Spinal cord (tissue), 10 donors: Measurements from ENCODE around the gene ENO1. TPM values are rescaled to one million over a fixed set of nuclear protein-coding genes. Genes with fewer than 3 reads are reported as not detected.

Experiments used
- DNase-seq, 6 donors: peaks; one replicate each; pipeline versions ENCODE4 v3.0.0 to v3.0.0-alpha.2; 2013 to 2015; ENCODE audit warnings: low spot score in 6 of 6, low read depth in 4 of 6
- H3K27ac ChIP-seq: one replicate; pipeline ENCODE4 v1.5.1; 2013; ENCODE audit warnings: low read depth, low read length, control low read depth
- H3K27me3 ChIP-seq: one replicate; pipeline ENCODE4 v1.6.1; 2013; ENCODE audit warnings: low read length; ENCODE audit not compliant: control insufficient read depth, insufficient read depth
- H3K36me3 ChIP-seq: one replicate; pipeline ENCODE4 v1.6.1; 2013; ENCODE audit warnings: low read length; ENCODE audit not compliant: control insufficient read depth, insufficient read depth
- H3K4me1 ChIP-seq: one replicate; pipeline ENCODE4 v1.6.1; 2013; ENCODE audit warnings: low read length; ENCODE audit not compliant: control insufficient read depth, insufficient read depth
- H3K4me3 ChIP-seq: one replicate; pipeline ENCODE4 v1.5.1; 2013; ENCODE audit warnings: low read depth, low read length, control low read depth
- H3K9me3 ChIP-seq: one replicate; pipeline ENCODE4 v1.6.1; 2013; ENCODE audit warnings: low read length; ENCODE audit not compliant: control insufficient read depth, insufficient read depth
- WGBS: methylation state at CpG from one replicate; pipeline ENCODE4 v1.1.5; 2013; ENCODE audit warnings: missing lambda C conversion rate; ENCODE audit not compliant: insufficient coverage; 5-methylcytosine and 5-hydroxymethylcytosine counted together
- polyA plus RNA-seq, 2 donors: library from polyadenylated mRNA; unstranded; fragments of 120-200 nt; gene quantifications; one replicate each; pipeline ENCODE4 v1.2.1, GENCODE V29; 2013; ENCODE audit not compliant: insufficient read length in 2 of 2
- total RNA-seq, 2 donors: library from RNA; depleted of rRNA in 1 of 2; stranded (reverse); fragments of 120-200 nt in 1 of 2; fragments of >200 nt in 1 of 2; gene quantifications; one replicate each; pipeline versions ENCODE4 v1.2.3 to v1.2.4, GENCODE V29; 2013 to 2014
- donor health status: healthy.

ENO1 gene
- total and polyA plus RNA-seq, 4 donors = 389 to 703 (median 545) TPM

DNA sequence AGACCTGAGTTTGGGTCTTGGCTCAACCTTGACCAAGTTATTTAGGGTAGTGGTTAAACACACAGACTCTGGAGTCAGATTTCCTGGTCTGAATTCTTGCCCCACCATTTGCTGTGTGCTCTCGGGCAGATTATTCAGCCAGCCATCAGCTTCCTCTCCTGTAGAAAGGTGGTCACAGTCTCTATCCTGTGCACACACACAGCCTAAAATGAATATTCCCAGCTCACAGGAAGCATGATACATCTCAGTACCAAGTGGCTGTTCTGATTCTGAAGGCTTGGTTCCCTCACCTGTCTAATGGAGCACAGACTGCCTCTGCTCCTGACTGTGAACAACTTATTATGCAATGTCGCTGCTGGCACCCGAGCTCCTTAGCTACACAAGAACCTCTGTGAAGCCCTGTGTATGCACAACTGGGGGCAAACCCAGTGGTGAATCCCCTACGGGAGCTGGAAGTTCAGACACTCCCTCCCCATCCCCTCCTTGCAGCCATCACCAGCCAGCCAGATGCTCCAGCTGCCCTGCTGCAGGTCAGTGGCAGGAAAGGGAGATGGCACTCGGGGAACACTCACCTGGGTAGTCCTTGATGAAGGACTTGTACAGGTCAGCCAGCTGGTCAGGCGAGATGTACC is 13.7 kb downstream of the ENO1 start:
- 98% methylated on average over 6 of the region's 6 CpGs for WGBS
- Histone ChIP-seq H3K27ac (no peak overlapping the region), H3K9me3 (no peaks in the 10 kb centered on the region), H3K36me3 (peaks cover 78% of the 10 kb centered on the region), H3K4me1 (no peaks in the 10 kb centered on the region), H3K27me3 (no peaks in the 10 kb centered on the region), H3K4me3 (no peak overlapping the region)
- no peak for DNase-seq

DNA sequence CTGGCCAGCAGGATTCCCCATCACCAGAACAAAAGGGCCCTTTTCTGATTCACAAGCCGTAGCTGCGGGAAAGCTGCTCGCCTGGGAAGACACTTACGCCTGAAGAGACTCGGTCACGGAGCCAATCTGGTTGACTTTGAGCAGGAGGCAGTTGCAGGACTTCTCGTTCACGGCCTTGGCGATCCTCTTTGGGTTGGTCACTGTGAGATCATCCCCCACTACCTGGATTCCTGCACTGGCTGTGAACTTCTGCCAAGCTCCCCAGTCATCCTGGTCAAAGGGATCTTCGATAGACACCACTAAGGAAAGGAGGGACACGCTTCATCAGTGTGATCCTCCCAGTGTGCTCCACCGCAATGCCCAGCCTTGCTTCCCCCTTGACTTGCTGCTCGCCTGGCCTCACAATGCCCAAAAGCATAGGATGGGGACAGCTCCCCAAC is 14.7 kb downstream of the ENO1 start:
- 69% methylated on average over 13 of the region's 13 CpGs for WGBS
- Histone ChIP-seq H3K4me1 (no peaks in the 10 kb centered on the region), H3K27ac (no peak overlapping the region), H3K36me3 (peaks cover 79% of the 10 kb centered on the region), H3K9me3 (no peaks in the 10 kb centered on the region), H3K27me3 (no peaks in the 10 kb centered on the region), H3K4me3 (no peak overlapping the region)
- DNase-seq = no peak

DNA sequence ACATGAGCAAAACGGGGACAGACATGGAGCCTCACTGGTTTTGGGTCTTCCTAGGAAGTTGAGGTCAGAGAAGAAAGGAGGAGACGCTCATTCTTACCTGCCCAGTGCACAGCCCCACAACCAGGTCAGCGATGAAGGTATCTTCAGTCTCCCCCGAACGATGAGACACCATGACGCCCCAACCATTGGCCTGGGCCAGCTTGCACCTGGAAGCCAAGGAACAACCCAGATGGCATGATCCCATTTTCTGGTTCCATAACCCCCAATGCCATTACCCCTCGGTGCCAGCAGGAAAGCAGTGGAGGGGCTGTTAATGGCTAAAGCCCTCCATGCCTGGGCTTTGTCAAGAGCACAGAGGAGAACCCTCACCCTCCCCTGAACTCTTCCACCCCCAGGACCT is 15.3 kb downstream of the ENO1 start:
- Histone ChIP-seq H3K27me3 (no peaks in the 10 kb centered on the region), H3K36me3 (peaks cover 79% of the 10 kb centered on the region), H3K4me1 (peaks cover 1% of the 10 kb centered on the region), H3K27ac (no peak overlapping the region), H3K4me3 (no peak overlapping the region), H3K9me3 (no peaks in the 10 kb centered on the region)
- WGBS = 97% methylated on average over 4 of the region's 7 CpGs
- DNase-seq = no peak

DNA sequence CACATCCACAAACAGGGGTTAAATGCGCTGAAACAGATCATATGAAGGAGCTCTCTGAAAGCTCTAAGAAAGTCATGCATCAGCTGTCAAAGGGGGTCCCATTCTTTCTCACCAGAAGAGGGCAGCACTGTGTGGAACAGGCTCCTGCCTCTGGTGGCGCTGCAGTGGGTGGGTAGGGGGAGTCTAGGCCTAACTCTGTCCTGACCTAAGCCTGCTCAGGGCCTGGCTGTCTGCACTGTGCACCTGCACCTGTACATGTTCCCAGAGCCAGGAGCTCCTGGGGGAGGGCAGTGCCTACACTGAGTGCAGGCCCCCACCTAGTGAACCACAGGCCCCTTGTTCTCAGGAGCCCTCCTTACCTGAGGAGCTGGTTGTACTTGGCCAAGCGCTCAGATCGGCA is 16.0 kb downstream of the ENO1 start:
- Histone ChIP-seq H3K27ac (no peak overlapping the region), H3K4me3 (no peak overlapping the region), H3K27me3 (no peaks in the 10 kb centered on the region), H3K9me3 (no peaks in the 10 kb centered on the region), H3K36me3 (peaks cover 85% of the 10 kb centered on the region), H3K4me1 (peaks cover 3% of the 10 kb centered on the region)
- DNase-seq = no peak
- WGBS = 85% methylated on average over 4 of the region's 4 CpGs

DNA sequence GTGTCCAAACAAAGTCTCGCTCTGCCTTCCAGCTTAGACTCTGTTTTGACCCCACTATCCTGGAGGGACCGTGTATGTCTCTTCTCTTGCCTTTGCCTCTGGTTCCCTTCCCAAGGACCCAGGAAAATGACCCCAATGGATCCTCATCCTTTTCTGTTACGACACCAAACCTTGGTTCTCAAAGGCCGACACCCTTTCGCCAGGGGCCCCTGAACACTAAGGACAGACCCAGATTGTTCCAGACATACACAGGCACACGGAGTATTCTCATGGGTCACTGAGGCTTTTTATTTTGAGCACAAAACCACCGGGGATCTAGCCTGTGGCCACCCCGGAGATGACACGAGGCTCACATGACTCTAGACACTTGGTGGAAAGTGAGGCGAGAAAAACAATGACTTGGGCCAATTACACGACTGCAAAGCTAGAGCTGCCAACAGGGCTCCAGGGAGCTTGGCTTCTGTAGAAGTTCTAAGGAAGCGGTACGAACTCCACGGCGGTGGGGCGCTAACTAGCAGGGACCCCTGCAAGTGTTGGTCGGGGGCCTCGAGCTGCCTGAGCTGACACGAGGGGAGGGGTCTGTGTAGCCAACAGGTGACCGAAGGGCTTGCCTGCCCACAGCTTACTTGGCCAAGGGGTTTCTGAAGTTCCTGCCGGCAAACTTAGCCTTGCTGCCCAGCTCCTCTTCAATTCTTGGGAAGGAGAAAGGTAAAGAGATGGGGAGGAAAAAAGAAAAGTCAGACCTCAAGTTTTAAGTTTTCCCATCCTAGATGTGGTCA is 17.6 kb downstream of the ENO1 start:
- no peak for DNase-seq
- peaks cover 77% of the 10 kb centered on the region for H3K36me3 ChIP-seq
- H3K9me3 ChIP-seq = no peaks in the 10 kb centered on the region
- H3K4me3 ChIP-seq = no peak overlapping the region
- no peaks in the 10 kb centered on the region for H3K27me3 ChIP-seq
- H3K27ac ChIP-seq = no peak overlapping the region
- peaks cover 3% of the 10 kb centered on the region for H3K4me1 ChIP-seq
- 85% methylated on average over 20 of the region's 21 CpGs for WGBS

DNA sequence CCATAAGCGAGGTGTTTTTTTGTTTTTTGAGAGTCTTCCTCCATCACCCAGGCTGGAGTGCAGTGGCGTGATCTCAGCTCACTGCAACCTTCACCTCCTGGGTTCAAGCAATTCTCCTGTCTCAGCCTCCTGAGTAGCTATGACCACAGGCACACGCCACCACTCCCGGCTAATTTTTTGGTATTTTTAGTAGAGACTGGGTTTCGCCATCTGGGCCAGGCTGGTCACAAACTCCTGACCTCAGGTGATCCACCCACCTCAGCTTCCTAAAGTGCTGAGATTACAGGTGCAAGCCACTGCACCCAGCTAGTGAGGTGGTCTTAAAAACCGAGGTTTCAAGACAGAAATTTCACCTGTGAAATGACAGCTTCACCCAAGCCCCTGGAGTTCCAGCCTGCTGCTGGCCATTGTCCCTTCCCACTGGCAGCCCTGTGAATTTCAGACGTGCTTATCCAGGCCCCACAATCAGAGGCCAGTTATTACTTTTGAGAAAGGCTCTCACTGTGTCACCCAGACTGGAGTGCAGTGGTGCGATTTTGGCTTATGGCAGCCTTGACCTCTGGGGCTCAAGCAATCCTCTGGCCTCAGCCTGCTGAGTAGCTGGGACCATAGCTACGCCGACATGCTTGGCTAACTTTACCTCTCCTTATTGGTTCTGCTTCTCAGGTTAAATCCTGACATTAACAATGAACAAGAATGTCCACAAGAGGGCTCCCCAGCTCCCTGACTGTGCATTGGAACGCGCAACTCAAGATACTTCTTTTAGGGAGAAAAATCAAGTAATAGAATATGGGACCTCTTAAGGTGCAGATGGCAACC is 19.4 kb downstream of the ENO1 start:
- Histone ChIP-seq H3K4me3 (no peak overlapping the region), H3K4me1 (peaks cover 3% of the 10 kb centered on the region), H3K36me3 (peaks cover 59% of the 10 kb centered on the region), H3K9me3 (no peaks in the 10 kb centered on the region), H3K27ac (no peak overlapping the region), H3K27me3 (no peaks in the 10 kb centered on the region)
- peak in 3 of 6 donors; percentile 49 to 88 (median 77) for DNase-seq
- WGBS = 78% methylated on average over 8 of the region's 12 CpGs

DNA sequence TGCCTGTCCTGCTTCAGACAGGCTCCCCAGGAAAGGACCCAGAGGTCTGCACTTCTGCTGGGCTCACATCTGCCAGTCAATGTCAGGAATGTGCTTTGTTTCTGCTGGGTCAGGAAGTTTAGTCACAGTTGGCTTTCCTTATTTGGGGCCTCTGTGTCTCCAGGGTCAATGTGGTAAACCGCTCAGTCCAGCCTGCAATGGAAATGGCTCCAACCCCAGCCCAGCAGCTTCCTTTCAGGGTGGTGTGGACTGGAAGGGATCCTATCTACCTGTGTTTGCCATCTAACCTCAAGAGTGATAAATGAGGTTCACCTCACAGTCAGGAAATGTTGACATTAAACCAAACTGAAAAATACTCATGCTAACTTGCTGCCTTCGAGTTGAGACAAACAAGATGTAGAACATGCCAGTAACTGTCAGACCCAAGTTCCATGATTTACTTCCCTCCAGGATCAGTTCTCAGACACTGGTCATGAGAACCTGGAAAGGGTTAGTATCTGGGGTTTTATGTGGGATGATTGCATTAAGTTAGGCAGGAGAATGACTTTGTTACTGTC is 20.3 kb downstream of the ENO1 start:
- Histone ChIP-seq H3K27me3 (no peaks in the 10 kb centered on the region), H3K4me3 (no peak overlapping the region), H3K27ac (peak overlapping the region; percentile 25), H3K9me3 (no peaks in the 10 kb centered on the region), H3K36me3 (peaks cover 50% of the 10 kb centered on the region), H3K4me1 (peaks cover 3% of the 10 kb centered on the region)
- DNase-seq = no peak
- 80% methylated on average over 1 of the region's 2 CpGs for WGBS

DNA sequence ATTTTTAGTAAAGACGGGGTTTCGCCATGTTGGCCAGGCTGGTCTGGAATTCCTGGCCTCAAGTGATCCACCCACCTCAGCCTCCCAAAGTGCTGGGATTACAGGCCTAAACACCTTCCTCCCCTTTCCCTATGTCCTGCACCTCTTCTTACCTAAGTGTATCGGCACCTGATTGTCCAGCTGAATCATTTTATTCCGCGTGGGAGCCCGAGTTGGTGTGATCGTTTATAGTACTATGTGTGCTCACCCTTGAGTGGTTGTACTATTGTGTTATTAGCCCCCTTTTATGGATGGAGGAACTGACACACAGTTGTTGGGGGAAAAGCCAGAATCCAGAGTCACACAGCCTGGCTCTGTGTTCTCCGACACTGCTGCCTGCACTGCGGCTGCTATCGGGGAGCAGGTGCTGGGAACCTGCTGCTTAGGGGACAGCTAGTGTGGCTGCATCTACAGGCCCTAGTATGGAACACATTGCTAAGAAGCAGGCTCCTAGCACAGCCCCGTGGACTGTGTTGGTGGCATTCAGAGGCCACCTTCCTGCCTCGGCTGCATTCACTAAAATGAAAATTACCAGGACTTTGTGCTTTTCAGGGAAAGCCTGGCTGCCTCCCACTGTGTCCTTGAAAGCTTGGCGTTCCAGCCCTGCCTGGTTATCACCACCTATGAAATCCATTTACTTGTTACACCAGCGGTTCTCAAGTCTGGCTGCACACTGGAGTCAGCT is 21.6 kb downstream of the ENO1 start:
- DNase-seq = no peak
- H3K27me3 ChIP-seq = no peaks in the 10 kb centered on the region
- H3K36me3 ChIP-seq = peaks cover 36% of the 10 kb centered on the region
- no peak overlapping the region for H3K27ac ChIP-seq
- H3K4me1 ChIP-seq = peaks cover 3% of the 10 kb centered on the region
- no peaks in the 10 kb centered on the region for H3K9me3 ChIP-seq
- no peak overlapping the region for H3K4me3 ChIP-seq
- 82% methylated on average over 12 of the region's 14 CpGs for WGBS

DNA sequence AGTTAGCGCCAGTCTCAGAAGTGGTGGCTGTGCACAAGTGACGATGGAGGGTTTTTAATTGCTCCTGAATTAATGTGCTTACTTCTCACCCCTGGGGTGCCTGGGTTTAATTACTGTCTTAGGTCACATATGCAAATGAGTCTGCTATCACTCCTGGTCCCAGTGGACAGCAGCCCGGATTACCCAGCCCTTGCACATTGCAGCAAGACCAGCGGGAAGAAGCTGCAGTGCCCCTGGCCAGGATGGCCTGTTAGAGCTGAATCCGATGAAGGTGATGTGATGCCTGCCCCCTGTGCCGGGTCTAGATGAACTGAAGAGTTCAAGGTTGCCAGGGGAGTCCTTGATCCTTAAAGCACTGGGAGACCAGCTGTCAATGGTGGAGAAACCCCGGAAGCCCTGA is 24.2 kb downstream of the ENO1 start:
- Histone ChIP-seq H3K4me3 (no peak overlapping the region), H3K4me1 (peaks cover 3% of the 10 kb centered on the region), H3K27ac (no peak overlapping the region), H3K27me3 (no peaks in the 10 kb centered on the region), H3K36me3 (peaks cover 18% of the 10 kb centered on the region), H3K9me3 (no peaks in the 10 kb centered on the region)
- DNase-seq = peak in 1 of 6 donors; percentile 67
- WGBS = 69% methylated on average over 6 of the region's 7 CpGs
